NCI-H226 (cell line): ENCODE data around the gene PICALM.
"Not testable (repeated sequence)": the region's sequence is repeated elsewhere in the genome, so short reads cannot be mapped to it uniquely, and the experiment has no call there.

ENCODE experiments used
- DNase-seq: peaks from one replicate; pipeline ENCODE4 v3.0.0-alpha.2; 2015

Gene PICALM

GRCh38 chr11:85967457-85967856 is 101.4 kb downstream of the PICALM start:
- DNase-seq, result no peak

- no peak for DNase-seq
These were observed 103.7 kb downstream of the PICALM start for GRCh38 chr11:85965202-85965601.

- DNase-seq, result no peak
These were observed 106.9 kb downstream of the PICALM start for GRCh38 chr11:85961930-85962363.

DNA sequence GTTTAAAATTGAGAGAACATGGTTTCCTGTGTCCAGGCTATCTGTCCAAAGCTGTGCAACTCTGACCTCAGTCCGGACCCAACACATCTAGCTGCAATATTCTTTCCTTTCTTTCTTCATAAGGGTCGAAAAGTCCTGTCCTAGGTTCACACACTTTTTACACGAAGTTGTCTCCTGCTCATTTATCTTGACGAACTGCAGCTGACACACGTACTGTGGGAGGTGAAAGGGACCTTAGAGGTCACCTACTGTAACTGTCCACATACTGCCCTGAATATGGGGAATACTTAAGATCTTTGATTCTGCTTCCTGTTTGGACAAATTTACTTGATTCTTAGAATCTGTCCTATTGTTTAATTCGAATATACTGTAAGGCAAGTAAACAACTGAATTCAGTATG is 107.8 kb downstream of the PICALM start:
- no peak for DNase-seq

DNA sequence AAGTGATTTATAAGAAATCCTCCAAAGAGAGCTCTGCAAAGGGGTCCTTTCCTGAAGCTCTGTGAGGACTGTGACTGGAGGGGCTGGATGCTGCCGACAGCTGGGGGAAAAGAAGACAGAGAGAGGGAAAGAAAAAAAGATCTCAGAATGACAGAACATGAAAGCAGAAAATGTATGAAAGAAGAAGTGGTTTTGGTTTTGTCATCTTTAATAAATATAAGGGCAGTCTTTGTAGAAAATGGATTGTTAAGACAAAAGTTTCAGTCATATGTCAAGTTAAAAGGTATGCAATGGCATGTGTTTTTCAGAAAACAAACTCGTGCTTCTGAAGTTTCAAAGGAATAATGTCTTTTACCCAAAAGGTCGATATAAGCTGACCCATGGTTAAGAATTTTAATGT is 108.2 kb downstream of the PICALM start:
- no peak for DNase-seq

- peak; percentile 36 for DNase-seq
These were observed 113.4 kb downstream of the PICALM start for GRCh38 chr11:85955531-85955930.

- no peak for DNase-seq
These were observed 115.3 kb downstream of the PICALM start for GRCh38 chr11:85953491-85954143.

GRCh38 chr11:85952108-85952485 is 116.8 kb downstream of the PICALM start:
- not testable (repeated sequence) for DNase-seq

DNA sequence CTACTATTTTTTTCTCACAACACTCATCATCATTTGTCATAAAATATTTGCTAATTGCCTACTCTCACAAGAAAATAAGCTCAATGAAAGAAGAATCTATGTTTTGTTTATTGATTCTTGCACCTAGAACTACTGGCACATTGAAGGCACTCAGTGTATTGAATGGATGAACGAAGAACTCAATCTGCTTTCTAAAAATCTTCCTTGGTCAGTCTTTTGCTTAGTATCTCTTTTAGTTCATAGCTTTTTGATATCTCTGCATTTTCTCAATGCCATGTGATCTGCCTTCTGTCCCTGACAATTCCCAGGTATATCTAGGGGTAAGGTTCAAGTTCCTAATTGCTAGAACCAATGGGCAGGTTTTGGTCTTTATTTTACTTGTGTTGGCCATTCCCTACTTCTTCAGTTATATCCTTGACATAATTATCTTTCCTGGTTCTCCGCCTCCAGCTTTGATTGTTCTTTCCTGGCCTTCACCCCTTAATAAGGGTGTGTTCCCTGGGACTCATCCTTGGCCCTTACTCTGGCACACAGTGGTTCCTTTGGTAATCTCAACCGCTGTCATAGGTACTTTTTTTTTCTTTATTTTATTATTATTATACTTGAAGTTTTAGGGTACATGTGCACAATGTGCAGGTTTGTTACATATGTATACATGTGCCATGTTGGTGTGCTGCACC is 117.3 kb downstream of the PICALM start:
- DNase-seq, result no peak

- DNase-seq, result no peak
These were observed 117.9 kb downstream of the PICALM start for GRCh38 chr11:85951049-85951405.

DNA sequence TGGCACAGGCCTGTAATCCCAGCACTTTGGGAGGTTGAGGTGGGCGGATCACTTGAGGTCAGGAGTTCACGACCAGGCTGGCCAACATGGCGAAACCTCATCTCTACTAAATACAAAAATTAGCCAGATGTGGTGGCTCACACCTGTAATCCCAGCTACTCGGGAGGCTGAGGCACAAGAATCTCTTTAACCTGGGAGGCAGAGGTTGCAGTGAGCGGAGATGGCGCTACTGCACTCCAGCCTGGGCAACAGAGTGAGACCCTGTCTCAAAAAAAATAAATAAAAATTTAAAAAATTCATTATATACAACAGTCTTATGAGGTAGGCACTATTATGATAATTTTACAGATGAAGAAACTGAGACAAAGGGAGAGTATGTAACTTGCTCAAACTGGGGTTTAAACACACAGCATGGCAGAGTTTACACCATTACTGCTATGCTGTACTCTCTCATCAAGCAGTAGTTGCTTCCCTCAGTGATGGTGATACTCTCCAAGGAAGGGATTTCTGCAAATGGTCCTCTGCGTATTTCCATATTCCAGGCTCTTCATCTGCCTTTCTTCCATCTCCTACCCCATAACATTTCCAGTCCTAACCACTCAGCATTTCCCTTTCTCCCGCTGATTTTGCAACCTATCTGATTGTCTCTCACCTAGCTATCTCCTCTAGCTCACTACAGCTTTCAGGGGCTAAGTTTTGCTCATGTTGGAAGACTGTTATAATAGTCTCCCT is 118.4 kb downstream of the PICALM start:
- DNase-seq, result no peak

- DNase-seq, result no peak
These were observed 119.1 kb downstream of the PICALM start for GRCh38 chr11:85949798-85950197.

GRCh38 chr11:85948884-85949283 is 120.0 kb downstream of the PICALM start:
- DNase-seq, result no peak

DNA sequence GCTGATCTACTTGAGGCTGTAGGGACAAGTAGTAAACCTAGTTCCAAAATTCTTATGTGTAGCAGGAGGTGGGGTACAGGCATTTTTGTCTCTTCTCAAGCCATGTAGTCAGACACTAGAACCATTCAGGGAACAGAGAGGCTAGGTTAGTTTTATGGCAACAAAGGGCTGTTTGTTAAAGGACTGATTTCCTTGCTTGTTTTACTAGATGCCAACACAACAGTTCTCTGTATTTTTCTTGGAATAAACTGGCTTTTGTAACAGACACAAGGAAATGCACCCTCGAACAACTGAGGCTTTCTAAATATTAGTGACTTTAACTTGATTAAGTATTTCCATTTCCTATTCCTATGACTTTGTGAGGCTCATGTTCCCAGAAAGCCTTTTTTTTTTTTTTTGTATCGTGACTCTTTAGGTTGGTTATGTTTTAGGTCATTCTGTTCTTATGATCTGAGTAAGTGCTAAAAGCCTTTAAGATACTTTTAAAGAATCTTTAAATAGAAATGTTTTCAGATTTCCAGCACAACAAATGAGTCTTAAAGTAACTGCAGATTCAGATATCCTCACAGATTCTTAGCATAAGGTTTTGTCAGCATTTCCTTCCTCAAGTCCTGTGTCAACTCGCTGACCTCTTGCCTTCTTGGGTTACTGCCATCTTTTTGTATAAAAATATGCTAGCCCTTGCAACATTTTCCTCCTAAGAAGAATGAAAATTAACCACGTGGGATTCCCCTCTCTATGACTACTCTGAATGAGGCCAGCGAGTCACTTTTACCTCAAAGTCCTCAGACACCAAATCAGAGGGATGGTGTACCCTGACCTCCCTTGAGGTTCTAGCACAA is 121.2 kb downstream of the PICALM start:
- peak; percentile 67 for DNase-seq

DNA sequence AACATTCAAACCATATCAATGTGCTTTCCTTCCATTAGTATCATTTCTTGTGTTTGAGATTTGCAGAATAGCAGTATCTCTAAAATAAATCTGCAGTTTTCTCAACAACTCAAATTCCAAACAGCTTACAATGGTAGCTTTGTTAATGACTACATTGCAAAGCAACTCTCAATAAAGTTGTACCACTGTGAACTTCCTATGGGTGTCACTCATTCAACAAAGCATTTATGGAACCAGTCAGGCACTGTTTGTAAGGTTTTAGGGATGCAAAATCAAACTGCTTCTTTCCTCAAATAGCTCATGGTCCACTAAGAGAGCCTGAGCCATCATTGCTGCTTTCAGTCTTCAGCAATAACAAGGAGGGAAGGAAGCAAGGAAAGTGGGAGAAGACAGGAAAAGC is 122.7 kb downstream of the PICALM start:
- no peak for DNase-seq

- no peak for DNase-seq
These were observed 123.1 kb downstream of the PICALM start for GRCh38 chr11:85945788-85946187.

DNA sequence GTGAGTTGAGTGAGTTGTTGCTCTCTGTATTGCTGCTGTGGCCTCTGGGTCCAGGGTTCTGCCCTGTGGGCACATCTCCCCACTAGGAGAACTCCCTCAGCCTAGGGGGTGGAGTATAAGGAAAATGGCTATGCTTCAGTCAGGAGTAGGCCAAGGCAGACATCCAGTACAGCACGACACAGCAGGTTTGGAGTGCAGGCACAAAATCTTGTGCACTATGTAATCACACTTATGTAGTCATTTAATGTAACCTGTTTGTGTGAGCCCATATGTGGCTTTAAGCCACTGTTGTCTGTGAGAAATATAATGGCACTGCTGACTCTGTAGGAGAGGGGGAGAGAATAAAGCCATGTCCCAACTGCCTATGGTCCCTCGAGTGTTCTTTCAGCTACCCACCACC is 123.6 kb downstream of the PICALM start:
- DNase-seq, result no peak

- DNase-seq, result peak; percentile 43
These were observed 127.4 kb downstream of the PICALM start for GRCh38 chr11:85941380-85941973.

DNA sequence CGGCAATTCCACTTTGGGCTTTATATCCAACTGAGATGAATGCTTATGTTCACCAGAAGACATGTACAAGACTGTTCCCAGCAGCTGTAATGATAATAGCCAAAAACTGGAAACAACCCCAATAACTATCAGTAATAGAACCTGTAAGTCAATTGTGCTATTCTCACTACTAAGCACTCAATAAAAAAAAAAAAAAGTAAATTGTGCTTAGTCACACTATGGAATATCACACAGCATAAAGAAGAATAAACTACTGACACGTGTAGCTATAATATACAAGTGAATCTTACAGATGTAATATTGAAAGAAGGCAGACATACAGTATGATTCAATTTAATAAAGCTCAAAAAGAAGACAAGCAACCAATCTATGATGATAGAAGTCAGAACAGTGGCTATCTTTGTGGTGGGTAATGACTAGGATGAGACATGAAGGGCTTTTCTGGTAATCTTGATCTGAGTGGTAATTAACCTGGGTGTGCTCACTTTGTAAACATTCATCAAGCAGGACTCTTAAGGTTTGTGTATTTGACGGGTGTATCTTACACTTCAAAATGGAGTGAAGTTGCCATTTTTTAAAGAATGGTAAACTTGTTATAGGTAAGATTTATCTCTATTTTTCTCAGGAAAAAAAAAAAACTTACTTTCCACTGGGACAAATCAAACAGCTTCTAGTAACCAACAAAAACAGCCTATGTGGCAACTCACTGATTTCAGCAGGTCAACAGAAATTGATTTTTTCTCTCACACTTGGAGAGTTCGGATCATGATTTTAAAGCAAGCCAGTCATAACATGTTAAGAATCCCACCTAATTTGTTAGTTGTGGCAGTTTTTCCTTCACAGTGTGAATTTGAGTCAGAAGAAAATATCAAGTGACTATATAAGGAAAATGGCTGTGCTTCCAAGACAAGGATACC is 129.5 kb downstream of the PICALM start:
- no peak for DNase-seq

DNA sequence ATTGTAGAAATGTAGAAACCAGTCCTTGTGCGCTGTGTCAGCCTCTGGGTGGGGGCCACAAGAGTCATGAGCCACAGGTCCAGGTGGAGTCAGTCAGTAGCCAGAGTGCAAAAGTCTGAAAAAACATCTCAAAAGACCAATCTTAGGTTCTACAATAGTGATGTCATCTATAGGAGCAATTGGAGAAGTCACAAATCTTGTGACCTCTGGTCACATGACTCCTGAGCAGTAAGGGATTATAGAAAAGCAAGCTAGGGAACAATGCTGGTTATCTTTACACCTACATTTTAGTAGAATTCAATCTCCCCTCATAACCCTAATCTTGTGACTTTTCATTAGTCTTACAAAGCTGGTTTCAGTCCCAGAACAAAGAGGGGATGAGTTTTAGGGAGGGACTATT is 131.0 kb downstream of the PICALM start:
- DNase-seq, result no peak

- DNase-seq, result no peak
These were observed 133.1 kb downstream of the PICALM start for GRCh38 chr11:85935751-85936150.
